A172 (cell line): ENCODE results near the gene PTPN1. TPM values are rescaled to one million over a fixed set of nuclear protein-coding genes. Genes with fewer than 3 reads are reported as not detected.
"Not testable (repeated sequence)": the region's sequence is repeated elsewhere in the genome, so short reads cannot be mapped to it uniquely, and the experiment has no call there.

ENCODE experiments used
- DNase-seq: peaks from one replicate; pipeline ENCODE4 v3.0.0-alpha.2; 2015; ENCODE audit warnings: low spot score
- total RNA-seq: library from RNA; depleted of rRNA; stranded (reverse); fragments of >200 nt; shearing (Covaris generic); gene quantifications from 2 replicates; pipeline ENCODE4 v1.2.3, GENCODE V29; 2014

PTPN1 gene
- total RNA-seq, 1 experiment from 2014 or later, result 56.9 TPM

GRCh38 chr20:50481741-50482140 is 28.4 kb upstream of the PTPN1 start:
- DNase-seq, result no peak

- no peak for DNase-seq
Observed at GRCh38 chr20:50482396-50482981, 27.7 kb upstream of the PTPN1 start.

GRCh38 chr20:50484271-50484976 is 25.8 kb upstream of the PTPN1 start:
- no peak for DNase-seq

GRCh38 chr20:50487397-50487796 is 22.8 kb upstream of the PTPN1 start:
- no peak for DNase-seq

- no peak for DNase-seq
Observed at GRCh38 chr20:50488236-50488806, 21.9 kb upstream of the PTPN1 start.

DNA sequence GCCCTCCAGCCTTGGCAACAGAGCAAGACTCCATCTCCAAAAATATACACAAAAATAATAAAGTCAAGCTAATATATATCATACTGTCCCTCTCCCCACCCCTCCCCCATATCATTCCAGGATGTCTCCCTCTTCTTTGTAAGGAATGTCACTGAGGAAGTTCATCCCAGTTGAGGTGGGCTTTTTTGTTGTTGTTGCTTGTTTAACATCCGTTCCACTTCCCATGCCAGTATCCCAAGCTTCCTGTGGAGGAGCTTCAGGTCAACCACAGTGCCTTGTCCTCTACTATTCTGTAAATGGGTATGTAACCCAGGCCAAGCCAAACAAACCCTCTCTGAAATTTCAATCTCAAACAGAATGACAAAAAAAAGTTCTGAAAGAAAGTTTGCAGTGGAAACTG is 19.0 kb upstream of the PTPN1 start:
- no peak for DNase-seq

DNA sequence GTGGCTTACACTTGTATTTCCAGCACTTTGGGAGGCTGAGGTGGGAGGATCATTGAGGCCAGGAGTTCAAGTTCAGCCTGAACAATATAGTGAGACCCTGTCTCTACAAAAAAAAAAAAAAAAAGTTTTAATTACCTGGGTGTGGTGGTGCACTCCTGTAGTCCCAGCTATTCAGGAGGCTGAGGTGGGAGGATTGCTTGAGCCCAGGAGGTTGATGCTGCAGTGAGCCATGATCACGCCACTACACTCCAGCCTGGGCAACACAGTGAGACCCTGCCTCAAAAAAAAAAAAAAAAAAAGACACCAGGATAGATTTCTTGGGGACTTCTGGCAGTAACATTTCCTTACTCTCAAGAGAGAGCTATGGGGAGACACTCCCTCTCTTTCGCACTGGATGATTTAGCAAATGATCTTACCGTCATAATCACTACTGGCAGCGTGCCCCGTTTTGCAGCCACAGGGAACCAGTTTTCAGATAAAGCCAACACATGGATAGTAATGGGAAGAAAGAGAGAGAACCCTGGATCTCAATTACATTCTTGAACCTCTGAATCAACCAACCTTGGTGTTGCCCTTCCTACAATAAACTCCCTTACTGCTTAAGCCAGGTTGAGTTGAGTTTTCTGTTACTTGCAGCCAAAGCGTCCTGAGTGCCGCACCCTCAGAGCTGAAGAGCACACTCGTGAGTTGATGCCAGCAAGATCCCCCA is 18.1 kb upstream of the PTPN1 start:
- peak; percentile 90 for DNase-seq

- DNase-seq, result no peak
Observed at GRCh38 chr20:50493881-50494253, 16.3 kb upstream of the PTPN1 start.

DNA sequence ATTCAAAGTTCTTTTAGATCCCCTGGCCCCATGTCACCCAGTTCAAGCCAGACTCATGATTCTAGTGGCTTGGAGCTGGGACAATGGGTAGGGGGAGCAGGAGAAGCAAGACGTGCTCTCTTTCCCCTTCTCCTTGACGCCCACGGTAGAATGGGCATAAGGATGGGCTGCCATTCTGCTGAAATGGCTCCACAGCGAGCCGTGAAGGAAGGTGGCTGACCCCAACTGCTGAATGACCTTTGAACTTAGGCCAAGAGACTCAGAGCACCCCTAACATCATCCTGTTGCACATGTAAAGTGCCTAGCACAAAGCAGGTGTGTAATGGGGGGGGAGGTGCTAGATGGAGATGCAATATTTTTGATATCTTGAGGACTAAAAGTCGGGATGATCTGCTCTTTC is 15.8 kb upstream of the PTPN1 start:
- no peak for DNase-seq

DNA sequence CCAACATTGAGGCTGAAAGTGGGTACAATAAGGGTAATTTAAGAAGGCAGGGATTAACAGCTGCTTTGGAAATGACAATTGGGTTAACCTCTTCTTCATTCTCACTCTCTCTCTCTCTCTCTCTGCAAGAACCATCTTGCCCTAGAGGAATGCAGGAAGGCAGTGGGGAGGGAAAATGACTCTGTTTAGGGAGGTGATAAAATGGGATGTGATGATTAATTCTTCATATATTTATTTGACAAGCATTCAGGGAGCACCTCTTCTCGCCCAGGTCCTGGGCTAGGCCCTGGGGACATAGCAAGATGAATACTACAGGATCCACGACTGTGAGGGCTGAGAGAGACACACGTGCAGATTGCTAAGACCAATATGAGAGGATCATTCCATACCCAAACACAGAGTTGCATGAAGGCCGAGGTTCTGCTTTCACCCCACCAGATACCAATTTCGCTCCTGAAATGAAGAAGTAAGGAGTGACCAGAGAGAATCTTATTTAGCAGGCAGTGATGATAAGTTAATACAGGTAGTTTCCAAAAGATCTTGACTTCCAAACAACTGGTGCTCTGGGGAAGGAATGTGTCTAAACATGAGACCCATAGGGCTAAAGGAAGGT is 13.3 kb upstream of the PTPN1 start:
- DNase-seq, result peak; percentile 58

- DNase-seq, result peak; percentile 59
Observed at GRCh38 chr20:50498071-50498776, 12.0 kb upstream of the PTPN1 start.

DNA sequence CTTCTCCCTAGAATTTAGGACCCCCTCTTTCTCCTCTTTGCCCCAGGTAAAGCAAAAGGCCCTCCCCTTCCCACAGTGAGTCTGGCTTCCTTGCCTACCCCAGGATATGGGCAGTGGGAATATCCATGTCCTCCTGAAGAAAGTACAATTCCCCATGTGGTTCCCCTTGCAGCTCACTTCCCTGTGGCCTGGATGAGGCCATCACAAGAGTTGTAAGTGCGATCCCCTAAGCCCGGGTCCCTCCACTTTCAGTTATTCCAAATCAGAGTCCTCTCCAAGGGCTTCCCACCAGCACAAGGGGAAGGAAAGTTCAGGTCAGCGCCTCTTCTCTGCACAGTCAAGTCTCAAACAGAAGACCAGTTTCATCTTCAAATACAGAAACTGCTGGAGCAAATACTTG is 10.2 kb upstream of the PTPN1 start:
- DNase-seq, result no peak

- no peak for DNase-seq
Observed at GRCh38 chr20:50501972-50502745, 8.0 kb upstream of the PTPN1 start.

DNA sequence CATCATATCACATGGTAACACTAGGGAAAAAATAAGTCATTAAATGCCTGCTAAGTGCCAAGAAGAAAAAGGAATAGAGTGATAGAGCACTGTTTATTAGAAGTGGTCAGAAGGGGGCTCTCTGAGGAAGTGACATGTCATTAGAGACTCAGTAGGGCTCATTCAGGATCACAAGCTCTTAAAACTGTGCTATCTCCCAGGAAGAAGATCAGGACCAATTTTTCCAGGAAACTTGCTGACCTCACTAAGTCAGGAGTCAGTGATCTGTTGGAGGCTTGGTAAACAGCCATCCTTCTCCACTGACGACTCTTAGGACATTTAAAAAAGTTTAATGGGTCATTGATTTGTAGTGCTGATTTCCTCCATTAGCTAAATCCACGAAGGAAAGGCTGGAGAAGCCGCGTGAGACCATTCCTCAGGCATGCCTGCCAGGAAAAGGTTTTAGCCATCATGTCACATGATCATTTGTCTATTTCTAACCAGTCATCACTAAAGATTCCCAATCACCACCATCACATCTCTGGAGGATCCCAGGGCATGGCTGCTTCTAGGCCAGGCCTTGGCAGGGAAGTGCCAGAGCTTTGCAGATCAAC is 5.9 kb upstream of the PTPN1 start:
- DNase-seq, result no peak

- DNase-seq, result no peak
Observed at GRCh38 chr20:50506270-50506579, 4.0 kb upstream of the PTPN1 start.

GRCh38 chr20:50507745-50508144 is 2.4 kb upstream of the PTPN1 start:
- not testable (repeated sequence) for DNase-seq

- no peak for DNase-seq
Observed at GRCh38 chr20:50508171-50508755, 1.9 kb upstream of the PTPN1 start.

DNA sequence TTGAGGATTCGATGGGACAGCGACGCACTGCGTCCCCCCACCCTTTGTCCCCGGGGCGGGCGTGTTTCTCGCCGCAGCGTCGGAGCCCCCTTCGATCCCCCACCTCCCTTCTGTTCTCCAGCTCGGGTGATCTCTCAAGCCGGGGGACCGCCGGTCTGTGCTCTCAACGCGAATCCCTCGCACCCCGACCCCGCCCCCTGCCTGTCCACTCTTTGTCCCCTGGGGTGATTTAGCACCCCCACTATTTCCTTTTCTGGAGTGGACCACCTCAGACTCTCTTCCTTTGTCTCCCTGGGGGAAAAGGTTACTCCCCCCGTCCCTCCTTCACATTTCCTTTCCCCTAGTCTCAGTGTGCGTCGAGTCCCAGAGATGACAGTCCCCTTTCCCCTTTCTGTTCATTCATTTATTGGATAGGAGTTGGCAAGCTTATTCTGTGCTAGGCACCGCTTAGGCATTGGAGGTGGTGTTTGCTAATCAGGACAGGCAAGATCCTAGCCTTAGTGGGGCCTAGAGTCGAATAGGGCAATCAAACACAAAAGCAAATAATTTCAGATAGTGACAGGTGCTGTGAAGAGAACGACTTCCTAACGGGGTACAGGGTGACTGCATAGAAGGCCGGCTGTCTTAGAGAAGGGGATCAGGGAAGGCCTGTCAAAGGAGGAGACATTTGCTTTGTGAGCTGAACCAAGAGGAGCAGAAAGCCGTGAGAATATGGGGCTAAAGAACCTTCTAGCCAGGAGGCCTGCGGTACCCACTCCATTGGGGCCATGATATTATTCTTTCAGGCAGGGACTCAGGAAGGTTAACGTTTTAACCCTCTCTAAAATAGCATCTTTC is 741 bp downstream of the PTPN1 start:
- no peak for DNase-seq

GRCh38 chr20:50512323-50512722 is 2.1 kb downstream of the PTPN1 start:
- DNase-seq, result no peak
